Endothelial cell of hepatic sinusoid (primary cell): ENCODE measurements around the gene IFT80.
"Not testable (repeated sequence)": the region's sequence is repeated elsewhere in the genome, so short reads cannot be mapped to it uniquely, and the experiment has no call there.

Experiments used
- in situ Hi-C: cut with HindIII; loops from 2 replicates; pipeline ENCODE4 v1.10.0; 2017; ENCODE audit warnings: low sequenced_read_pairs

The IFT80 gene

GRCh38 chr3:160280836-160281235 lies 118.2 kb downstream of the IFT80 start:
- in situ Hi-C loops, result loop anchor here (5.0 kb wide), 1 partner anchor 64 kb away; no protein-coding TSS in a partner anchor

- in situ Hi-C loops, result loop anchor here (5.0 kb wide), 1 partner anchor 62 kb away; no protein-coding TSS in a partner anchor
These were observed 119.4 kb downstream of the IFT80 start for GRCh38 chr3:160279657-160280056.

- in situ Hi-C loops, result no loop called here
These were observed 120.8 kb downstream of the IFT80 start for GRCh38 chr3:160278210-160278609.

GRCh38 chr3:160265088-160265487 lies 133.9 kb downstream of the IFT80 start:
- in situ Hi-C loops, result no loop called here

- in situ Hi-C loops, result no loop called here
These were observed 138.3 kb downstream of the IFT80 start for GRCh38 chr3:160260587-160261270.

- in situ Hi-C loops, result no loop called here
These were observed 139.4 kb downstream of the IFT80 start for GRCh38 chr3:160259589-160259988.

- in situ Hi-C loops, result no loop called here
These were observed 141.4 kb downstream of the IFT80 start for GRCh38 chr3:160257606-160258005.

GRCh38 chr3:160253298-160253697 lies 145.7 kb downstream of the IFT80 start:
- in situ Hi-C loops, result no loop called here

GRCh38 chr3:160247766-160248165 lies 151.3 kb downstream of the IFT80 start:
- in situ Hi-C loops, result no loop called here

- in situ Hi-C loops, result no loop called here
These were observed 153.7 kb downstream of the IFT80 start for GRCh38 chr3:160245261-160245800.

- in situ Hi-C loops, result not testable (repeated sequence)
These were observed 158.3 kb downstream of the IFT80 start for GRCh38 chr3:160240719-160241118.

GRCh38 chr3:160232014-160232413 lies 167.0 kb downstream of the IFT80 start:
- in situ Hi-C loops, result no loop called here

- in situ Hi-C loops, result no loop called here
These were observed 171.6 kb downstream of the IFT80 start for GRCh38 chr3:160227419-160227818.

GRCh38 chr3:160226026-160226907 lies 172.8 kb downstream of the IFT80 start:
- in situ Hi-C loops, result no loop called here

- in situ Hi-C loops, result no loop called here
These were observed 173.6 kb downstream of the IFT80 start, which contains the start of gene C3orf80 for GRCh38 chr3:160225176-160226025. C3orf80 (plus strand) TSS chr3:160225422; CDS start chr3:160225636, 214 bp downstream.

GRCh38 chr3:160224811-160225175 lies 174.2 kb downstream of the IFT80 start:
- in situ Hi-C loops, result loop anchor here (5.0 kb wide), 1 partner anchor 93 kb away; no protein-coding TSS in a partner anchor

GRCh38 chr3:160224256-160224655 lies 174.8 kb downstream of the IFT80 start:
- in situ Hi-C loops, result loop anchor here (5.0 kb wide), 1 partner anchor 93 kb away; no protein-coding TSS in a partner anchor

GRCh38 chr3:160221019-160221418 lies 178.0 kb downstream of the IFT80 start:
- in situ Hi-C loops, result loop anchor here (5.0 kb wide), 1 partner anchor 96 kb away; no protein-coding TSS in a partner anchor

- in situ Hi-C loops, result loop anchor here (5.0 kb wide), 1 partner anchor 97 kb away; no protein-coding TSS in a partner anchor
These were observed 179.0 kb downstream of the IFT80 start for GRCh38 chr3:160220038-160220437.

GRCh38 chr3:160218136-160218535 lies 180.9 kb downstream of the IFT80 start:
- in situ Hi-C loops, result loop anchor here (5.0 kb wide), 2 partner anchors 64 to 71 kb away; no protein-coding TSS in a partner anchor
